GM18517 (cell line): Measurements from ENCODE around the gene HINT3.
"Not testable (repeated sequence)": the region's sequence is repeated elsewhere in the genome, so short reads cannot be mapped to it uniquely, and the experiment has no call there.

Experiments used
- ATAC-seq: cut with Tn5 transposase; IDR thresholded peaks from one replicate; pipeline ENCODE4 v1.9.1; 2021; ENCODE audit warnings: mild to moderate bottlenecking, moderate library complexity; ENCODE audit not compliant: unreplicated experiment

HINT3 gene

GRCh38 chr6:125957845-125958244 is 1.3 kb downstream of the HINT3 start:
- ATAC-seq, result no peak

- no peak for ATAC-seq
Observed at GRCh38 chr6:125959041-125959440, 2.5 kb downstream of the HINT3 start.

GRCh38 chr6:125961117-125961516 is 4.5 kb downstream of the HINT3 start:
- ATAC-seq, result no peak

GRCh38 chr6:125962900-125963497 is 6.4 kb downstream of the HINT3 start:
- ATAC-seq, result no peak

- ATAC-seq, result no peak
Observed at GRCh38 chr6:125963817-125964216, 7.2 kb downstream of the HINT3 start.

- ATAC-seq, result no peak
Observed at GRCh38 chr6:125966569-125966968, 10.0 kb downstream of the HINT3 start.

- ATAC-seq, result no peak
Observed at GRCh38 chr6:125968493-125968892, 11.9 kb downstream of the HINT3 start.

- ATAC-seq, result no peak
Observed at GRCh38 chr6:125970760-125971159, 14.2 kb downstream of the HINT3 start.

GRCh38 chr6:125972478-125972877 is 15.9 kb downstream of the HINT3 start:
- not testable (repeated sequence) for ATAC-seq

- ATAC-seq, result peak; percentile 89
Observed at GRCh38 chr6:125974214-125974866, 17.8 kb downstream of the HINT3 start.

- no peak for ATAC-seq
Observed at GRCh38 chr6:125979101-125979500, 22.5 kb downstream of the HINT3 start.

- no peak for ATAC-seq
Observed at GRCh38 chr6:125981571-125982185, 25.1 kb downstream of the HINT3 start.

GRCh38 chr6:125983246-125983945 is 26.8 kb downstream of the HINT3 start:
- ATAC-seq, result no peak

- no peak for ATAC-seq
Observed at GRCh38 chr6:125984311-125984710, 27.7 kb downstream of the HINT3 start.

GRCh38 chr6:125985522-125985921 is 29.0 kb downstream of the HINT3 start:
- no peak for ATAC-seq

GRCh38 chr6:125985979-125986300 is 29.4 kb downstream of the HINT3 start:
- no peak for ATAC-seq

- peak; percentile 92 for ATAC-seq
Observed at GRCh38 chr6:125986301-125987025, 29.9 kb downstream of the HINT3 start, which contains the start of gene TRMT11. TRMT11 (plus strand) TSS chr6:125986540; CDS start chr6:125986551, 11 bp downstream.

- ATAC-seq, result peak; percentile 29
Observed at GRCh38 chr6:125987026-125987617, 30.6 kb downstream of the HINT3 start.

- ATAC-seq, result no peak
Observed at GRCh38 chr6:125988280-125988679, 31.7 kb downstream of the HINT3 start.

- no peak for ATAC-seq
Observed at GRCh38 chr6:125989631-125990030, 33.1 kb downstream of the HINT3 start.

GRCh38 chr6:125991653-125992052 is 35.1 kb downstream of the HINT3 start:
- no peak for ATAC-seq
